Neural crest cell (in vitro differentiated cells): ENCODE measurements around the gene TTLL11. TPM values are rescaled to one million over a fixed set of nuclear protein-coding genes. Genes with fewer than 3 reads are reported as not detected.

Source experiments
- DNase-seq: peaks from one replicate; pipeline ENCODE4 v3.0.0; 2021; ENCODE audit warnings: low read depth, mixed read lengths, low spot score
- H3K27ac Mint-ChIP-seq: one replicate; pipeline ENCODE4 v1.8.0; 2021; ENCODE audit warnings: mild to moderate bottlenecking, mixed read lengths; ENCODE audit not compliant: unreplicated experiment
- H3K27me3 Mint-ChIP-seq: 2 replicates; pipeline ENCODE4 v1.8.0; 2021; ENCODE audit warnings: low read depth, mild to moderate bottlenecking, mixed read lengths
- H3K36me3 Mint-ChIP-seq: 2 replicates; pipeline ENCODE4 v1.8.0; 2021; ENCODE audit warnings: low read depth, mild to moderate bottlenecking, mixed read lengths
- H3K4me1 Mint-ChIP-seq: 2 replicates; pipeline ENCODE4 v1.8.0; 2021; ENCODE audit warnings: mixed read lengths
- H3K4me3 Mint-ChIP-seq: one replicate; pipeline ENCODE4 v1.8.0; 2021; ENCODE audit warnings: mild to moderate bottlenecking, mixed read lengths
- H3K9me3 Mint-ChIP-seq: 2 replicates; pipeline ENCODE4 v1.8.0; 2021; ENCODE audit warnings: mixed read lengths
- total RNA-seq: library from RNA; stranded (reverse); gene quantifications from 2 replicates; pipeline ENCODE4 v1.2.1, GENCODE V29; 2021
- TF ChIP-seq, protein P1 (sequence below): fragments of 200-600 bp; sonication (generic); conservative IDR thresholded peaks from 2 replicates; pipeline ENCODE4 v1.5.0; 2021; ENCODE audit warnings: antibody characterized with exemption, mild to moderate bottlenecking

TTLL11 gene
- total RNA-seq, 1 donor from 2014 or later: 9.1 TPM

DNA sequence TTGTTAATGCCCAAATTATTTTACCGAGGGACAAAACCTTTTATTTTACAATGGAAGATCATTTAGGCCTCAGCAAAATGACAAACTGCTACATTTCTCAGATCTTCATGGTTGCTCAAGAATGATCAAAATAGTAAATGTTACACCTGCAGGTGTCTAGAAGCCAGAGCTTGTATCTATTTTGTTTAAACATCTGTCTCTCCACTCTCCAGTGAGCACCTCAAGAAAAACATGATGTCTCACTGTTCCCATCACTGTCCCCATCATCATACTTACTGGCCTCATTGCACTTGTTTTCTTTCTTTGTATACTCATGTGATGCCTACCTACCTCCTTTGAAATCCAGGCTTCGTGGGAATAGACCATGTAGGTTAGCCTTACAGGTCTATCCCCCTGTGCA, 149.6 kb downstream of the TTLL11 start:
- peaks cover 4% of the 10 kb centered on the region for H3K4me1 Mint-ChIP-seq
- H3K36me3 Mint-ChIP-seq: no peaks in the 10 kb centered on the region
- TF ChIP-seq, protein P1, sequence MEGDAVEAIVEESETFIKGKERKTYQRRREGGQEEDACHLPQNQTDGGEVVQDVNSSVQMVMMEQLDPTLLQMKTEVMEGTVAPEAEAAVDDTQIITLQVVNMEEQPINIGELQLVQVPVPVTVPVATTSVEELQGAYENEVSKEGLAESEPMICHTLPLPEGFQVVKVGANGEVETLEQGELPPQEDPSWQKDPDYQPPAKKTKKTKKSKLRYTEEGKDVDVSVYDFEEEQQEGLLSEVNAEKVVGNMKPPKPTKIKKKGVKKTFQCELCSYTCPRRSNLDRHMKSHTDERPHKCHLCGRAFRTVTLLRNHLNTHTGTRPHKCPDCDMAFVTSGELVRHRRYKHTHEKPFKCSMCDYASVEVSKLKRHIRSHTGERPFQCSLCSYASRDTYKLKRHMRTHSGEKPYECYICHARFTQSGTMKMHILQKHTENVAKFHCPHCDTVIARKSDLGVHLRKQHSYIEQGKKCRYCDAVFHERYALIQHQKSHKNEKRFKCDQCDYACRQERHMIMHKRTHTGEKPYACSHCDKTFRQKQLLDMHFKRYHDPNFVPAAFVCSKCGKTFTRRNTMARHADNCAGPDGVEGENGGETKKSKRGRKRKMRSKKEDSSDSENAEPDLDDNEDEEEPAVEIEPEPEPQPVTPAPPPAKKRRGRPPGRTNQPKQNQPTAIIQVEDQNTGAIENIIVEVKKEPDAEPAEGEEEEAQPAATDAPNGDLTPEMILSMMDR: no peak
- no peaks in the 10 kb centered on the region for H3K27me3 Mint-ChIP-seq
- H3K9me3 Mint-ChIP-seq: no peaks in the 10 kb centered on the region
- no peak for DNase-seq
- no peak overlapping the region for H3K4me3 Mint-ChIP-seq
- no peak overlapping the region for H3K27ac Mint-ChIP-seq

DNA sequence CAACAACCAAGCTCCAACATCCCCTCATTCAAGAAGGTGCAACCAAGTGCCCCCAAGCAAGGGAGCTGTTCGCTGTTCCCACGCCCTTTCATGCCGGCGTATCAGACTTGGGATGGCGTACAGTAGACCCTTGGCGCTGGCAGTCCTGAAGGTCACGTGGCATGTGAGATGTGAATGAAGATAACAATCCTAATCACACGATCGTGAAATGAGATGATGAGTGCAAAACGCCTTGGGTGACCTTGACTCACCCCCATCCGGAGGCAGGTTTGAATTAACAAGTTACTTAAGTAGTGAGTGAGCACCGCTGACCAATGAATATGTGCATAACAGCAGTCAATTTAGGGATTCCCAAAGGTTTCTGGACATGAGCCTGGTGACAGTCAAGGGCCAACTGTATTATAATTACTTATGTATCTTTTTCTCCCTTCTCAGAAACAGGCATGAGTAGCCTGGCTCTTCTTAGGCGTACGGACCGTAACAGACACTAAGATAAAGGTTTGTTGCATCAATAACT, 150.2 kb downstream of the TTLL11 start:
- Mint-ChIP-seq H3K4me1 (peaks cover 4% of the 10 kb centered on the region), H3K9me3 (no peaks in the 10 kb centered on the region), H3K27ac (no peak overlapping the region), H3K36me3 (no peaks in the 10 kb centered on the region), H3K27me3 (no peaks in the 10 kb centered on the region), H3K4me3 (no peak overlapping the region)
- TF ChIP-seq, protein P1: no peak
- DNase-seq: no peak

DNA sequence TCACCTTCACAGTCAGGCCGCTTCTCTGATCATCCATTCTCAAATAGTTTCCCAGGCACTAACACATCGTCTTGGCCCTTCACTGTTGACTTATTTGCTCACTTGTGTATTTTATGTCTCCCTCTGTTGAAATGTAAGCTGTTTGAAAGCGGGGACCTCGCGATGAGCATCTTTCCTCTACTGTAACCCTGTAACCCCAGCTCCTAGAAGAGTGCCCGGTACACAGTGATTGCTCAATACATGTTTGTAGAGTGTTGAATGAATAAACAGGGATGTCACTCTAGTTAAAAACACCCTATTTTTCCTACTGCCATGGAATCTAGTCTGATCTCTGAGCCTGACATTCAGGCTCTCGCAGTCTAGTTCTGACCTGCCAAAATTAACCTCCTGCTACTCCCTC, 150.8 kb downstream of the TTLL11 start:
- no peak overlapping the region for H3K4me3 Mint-ChIP-seq
- H3K27ac Mint-ChIP-seq: no peak overlapping the region
- H3K36me3 Mint-ChIP-seq: no peaks in the 10 kb centered on the region
- H3K27me3 Mint-ChIP-seq: no peaks in the 10 kb centered on the region
- H3K4me1 Mint-ChIP-seq: no peaks in the 10 kb centered on the region
- TF ChIP-seq, protein P1: no peak
- DNase-seq: no peak
- no peaks in the 10 kb centered on the region for H3K9me3 Mint-ChIP-seq

GRCh38 chr9:121939643-121940042, 153.5 kb downstream of the TTLL11 start:
- Mint-ChIP-seq H3K4me1 (no peaks in the 10 kb centered on the region), H3K36me3 (no peaks in the 10 kb centered on the region), H3K27me3 (no peaks in the 10 kb centered on the region), H3K27ac (no peak overlapping the region), H3K9me3 (no peaks in the 10 kb centered on the region), H3K4me3 (no peak overlapping the region)
- TF ChIP-seq, protein P1: no peak
- DNase-seq: no peak

DNA sequence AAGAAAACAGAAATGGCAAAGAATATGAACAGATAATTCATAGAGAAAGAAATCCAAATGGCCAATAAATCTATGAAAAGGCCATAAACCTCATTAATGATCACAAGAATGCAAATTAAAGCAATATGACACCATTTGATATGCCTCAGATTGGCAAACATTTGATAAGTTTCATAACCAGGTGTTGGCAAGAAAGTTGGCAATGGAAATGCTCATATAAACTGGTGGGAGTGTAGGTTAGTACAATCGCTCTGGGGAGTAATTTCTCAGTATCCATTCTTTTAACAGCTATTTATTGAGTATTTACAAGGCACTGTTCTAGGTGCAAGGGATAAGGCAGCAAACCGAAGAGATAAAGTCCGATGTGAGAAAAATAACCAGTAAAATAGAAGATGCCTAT, 154.5 kb downstream of the TTLL11 start:
- TF ChIP-seq, protein P1: no peak
- Mint-ChIP-seq H3K36me3 (no peaks in the 10 kb centered on the region), H3K27me3 (no peaks in the 10 kb centered on the region), H3K27ac (no peak overlapping the region), H3K4me1 (no peaks in the 10 kb centered on the region), H3K9me3 (no peaks in the 10 kb centered on the region), H3K4me3 (no peak overlapping the region)
- no peak for DNase-seq

DNA sequence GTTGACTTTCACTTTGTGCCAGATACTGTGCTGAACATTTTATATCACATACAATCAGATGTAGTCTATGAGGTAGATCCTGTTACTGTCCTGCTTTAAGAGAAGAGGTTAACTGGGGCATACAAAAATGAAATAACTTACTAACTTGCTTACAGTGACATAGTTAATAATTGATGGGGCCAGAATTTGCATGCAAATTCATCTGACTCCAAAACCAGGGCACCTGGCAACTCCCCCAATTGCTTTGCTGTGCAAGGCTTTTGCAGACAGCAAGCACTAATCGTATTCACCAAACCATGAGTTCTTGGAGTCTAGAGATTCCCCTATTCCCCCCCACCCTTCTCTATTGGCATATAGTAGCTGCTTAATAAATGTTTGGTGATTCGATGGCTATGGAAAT, 155.9 kb downstream of the TTLL11 start:
- Mint-ChIP-seq H3K4me1 (no peaks in the 10 kb centered on the region), H3K27ac (no peak overlapping the region), H3K4me3 (no peak overlapping the region), H3K9me3 (no peaks in the 10 kb centered on the region), H3K36me3 (no peaks in the 10 kb centered on the region), H3K27me3 (peaks cover 3% of the 10 kb centered on the region)
- TF ChIP-seq, protein P1: no peak
- no peak for DNase-seq
